Heart right ventricle (tissue), 16 donors: ENCODE data around the gene GOLPH3L. TPM values are rescaled to one million over a fixed set of nuclear protein-coding genes. Genes with fewer than 3 reads are reported as not detected.
"Not testable (repeated sequence)": the region's sequence is repeated elsewhere in the genome, so short reads cannot be mapped to it uniquely, and the experiment has no call there.

ENCODE experiments used
- ATAC-seq, 8 donors: fragments of 200-7000 bp; cut with Tn5 transposase; one replicate each; pipeline ENCODE4 v1.9.1; 2020; ENCODE audit warnings: mild to moderate bottlenecking in 8 of 8, moderate library complexity in 8 of 8, moderate number of reproducible peaks in 1 of 8
- DNase-seq, 2 donors: peaks; one replicate each; pipeline ENCODE4 v3.0.0-alpha.2; 2020
- H3K27ac ChIP-seq, 10 donors: fragments of 200-600 bp; sonication (generic) in 2 of 10; one replicate each; pipeline versions ENCODE4 v1.5.0 to v1.8.0; 2020 to 2022; ENCODE audit warnings: mild to moderate bottlenecking in 3 of 10
- H3K27me3 ChIP-seq, 7 donors: fragments of 200-600 bp; one replicate each; pipeline ENCODE4 v1.8.0; 2021 to 2022; ENCODE audit warnings: mild to moderate bottlenecking in 2 of 7
- H3K36me3 ChIP-seq, 9 donors: fragments of 200-600 bp; sonication (generic) in 1 of 9; one replicate each; pipeline versions ENCODE4 v1.5.0 to v1.8.0; 2020 to 2022; ENCODE audit warnings: mild to moderate bottlenecking in 2 of 9
- H3K4me1 ChIP-seq, 9 donors: fragments of 200-600 bp; sonication (generic) in 1 of 9; one replicate each; pipeline versions ENCODE4 v1.5.0 to v1.8.0; 2020 to 2022; ENCODE audit warnings: mild to moderate bottlenecking in 4 of 9
- H3K4me3 ChIP-seq, 10 donors: fragments of 200-600 bp; sonication (generic) in 2 of 10; one replicate each; pipeline versions ENCODE4 v1.5.0 to v1.8.0; 2020 to 2022; ENCODE audit warnings: mild to moderate bottlenecking in 7 of 10, moderate library complexity in 2 of 10
- H3K9me3 ChIP-seq, 11 donors: fragments of 200-600 bp in 10 of 11; sonication (generic) in 2 of 11; one replicate each; pipeline versions ENCODE4 v1.5.0 to v1.8.0; 2013 to 2022; ENCODE audit warnings: mild to moderate bottlenecking in 2 of 11, control low read depth in 1 of 11, moderate library complexity in 1 of 11
- WGBS, 2 donors: extraction: QIAGEN DNeasy Blood & Tissue Kit; methylation state at CpG; one replicate each; pipeline ENCODE4 v1.1.7; 2013; ENCODE audit warnings: inconsistent platforms in 1 of 2; 5-methylcytosine and 5-hydroxymethylcytosine counted together
- intact Hi-C, 10 donors: fragments of 100-400 bp; cut with DNase I; formaldehyde crosslinking; loops; one replicate each; pipeline versions ENCODE4 v1.11.1 to v1.14.2; 2022
- polyA plus RNA-seq, 2 donors: library from polyadenylated mRNA; stranded (reverse); fragments of 200-250 nt; gene quantifications; one replicate each; pipeline ENCODE4 v1.2.3, GENCODE V29; 2013
- total RNA-seq, 10 donors: library from RNA; stranded (reverse); fragmentation: NEBNext Ultra II Directional in 3 of 10; extraction: Animal tissue kit (Norgen Biotek cat#: 25700) in 3 of 10; gene quantifications; one replicate each; pipeline versions ENCODE4 v1.2.1 to v1.2.4, GENCODE V29; 2021 to 2023
- TF ChIP-seq, protein P1 (sequence below), 9 donors: fragments of 200-600 bp; sonication (generic) in 2 of 9; IDR thresholded peaks; one replicate each; pipeline versions ENCODE4 v1.5.0 to v1.8.0; 2021 to 2022; ENCODE audit warnings: antibody characterized with exemption in 9 of 9, mild to moderate bottlenecking in 5 of 9, moderate library complexity in 1 of 9
- donor health status: Arrhythmogenic right ventricular cardiomyopathy.
- donor health status: ischemic (EF 13 %, LVEDD 7.1; RV severe dilation, severe dysfunction).
- donor health status: healthy with polysubstance abuse.
- donor health status: DM: no; HTN: yes; CAD: no.
- donor health status: DM: no; HTN: no; CAD: no.
- donor health status: ischemic (EF 25% LVEDD 6.9; RV normal size, moderate dysfunction).
- donor health status: ischemic (EF 25% LVEDD 5.7; RV mildly dilated, moderate dysfunction).
- donor health status: healthy.
- donor health status: DM: yes; HTN: yes; CAD: no.
- donor health status: Ischemic cardiomyopathy.
- donor health status: ischemic (EF 35%, LVEDD 5.7; RV mildly dilated, moderate dysfunction).
- donor health status: nonischemic (EF 11% LVEDD 7.7; RV severe dilation, severe dysfunction).
- donor health status: DM: yes; HTN: yes; CAD: no.
- donor health status: PGD.
- donor health status: ischemic (EF 29% LVEDD 5.4; RV normal size, mild dysfunction).
- donor health status: nonischemic (EF 23%, LVEDD 6.1; RV moderate dilation, normal function).

The GOLPH3L gene
- total and polyA plus RNA-seq, 12 donors: 7.6 to 17.8 (median 15.0) TPM

DNA sequence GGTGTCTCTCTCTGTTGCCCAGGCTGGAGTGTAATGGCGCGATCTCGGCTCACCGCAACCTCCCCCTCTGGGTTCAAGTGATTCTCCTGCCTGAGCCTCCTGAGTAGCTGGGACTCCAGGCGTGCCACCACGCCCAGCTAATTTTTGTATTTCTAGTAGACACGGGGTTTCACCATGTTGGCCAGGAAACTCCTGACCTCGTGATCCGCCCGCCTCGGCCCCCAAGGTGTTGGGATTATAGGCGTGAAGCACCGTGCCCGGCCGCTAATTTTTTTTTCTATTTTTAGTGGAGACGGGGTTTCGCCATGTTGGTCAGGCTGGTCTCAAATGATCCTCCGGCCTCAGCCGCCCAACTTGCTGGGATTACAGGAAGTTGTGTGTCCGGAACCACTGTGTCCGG, 23.1 kb upstream of the GOLPH3L start:
- H3K4me1 ChIP-seq: no peaks in the 10 kb centered on the region
- no peak for DNase-seq
- TF ChIP-seq, protein P1, sequence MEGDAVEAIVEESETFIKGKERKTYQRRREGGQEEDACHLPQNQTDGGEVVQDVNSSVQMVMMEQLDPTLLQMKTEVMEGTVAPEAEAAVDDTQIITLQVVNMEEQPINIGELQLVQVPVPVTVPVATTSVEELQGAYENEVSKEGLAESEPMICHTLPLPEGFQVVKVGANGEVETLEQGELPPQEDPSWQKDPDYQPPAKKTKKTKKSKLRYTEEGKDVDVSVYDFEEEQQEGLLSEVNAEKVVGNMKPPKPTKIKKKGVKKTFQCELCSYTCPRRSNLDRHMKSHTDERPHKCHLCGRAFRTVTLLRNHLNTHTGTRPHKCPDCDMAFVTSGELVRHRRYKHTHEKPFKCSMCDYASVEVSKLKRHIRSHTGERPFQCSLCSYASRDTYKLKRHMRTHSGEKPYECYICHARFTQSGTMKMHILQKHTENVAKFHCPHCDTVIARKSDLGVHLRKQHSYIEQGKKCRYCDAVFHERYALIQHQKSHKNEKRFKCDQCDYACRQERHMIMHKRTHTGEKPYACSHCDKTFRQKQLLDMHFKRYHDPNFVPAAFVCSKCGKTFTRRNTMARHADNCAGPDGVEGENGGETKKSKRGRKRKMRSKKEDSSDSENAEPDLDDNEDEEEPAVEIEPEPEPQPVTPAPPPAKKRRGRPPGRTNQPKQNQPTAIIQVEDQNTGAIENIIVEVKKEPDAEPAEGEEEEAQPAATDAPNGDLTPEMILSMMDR (IDR thresholded peaks at IDR 0.05): no peak
- intact Hi-C loops: no loop called here
- H3K4me3 ChIP-seq: no peak overlapping the region
- H3K36me3 ChIP-seq: no peaks in the 10 kb centered on the region
- H3K27me3 ChIP-seq: no peaks in the 10 kb centered on the region
- ATAC-seq: no peak
- H3K27ac ChIP-seq: no peak overlapping the region
- WGBS, 2 donors: 94 to 95% methylated on average over 21 of the region's 21 CpGs
- H3K9me3 ChIP-seq: peaks cover 0 to 10% (median 0%) of the 10 kb centered on the region in 11 donors

- Histone ChIP-seq H3K9me3 (peaks cover 0 to 3% (median 0%) of the 10 kb centered on the region in 11 donors), H3K36me3 (no peaks in the 10 kb centered on the region), H3K27ac (no peak overlapping the region), H3K4me1 (no peaks in the 10 kb centered on the region), H3K27me3 (no peaks in the 10 kb centered on the region), H3K4me3 (no peak overlapping the region)
- ATAC-seq: no peak
- DNase-seq: no peak
- TF ChIP-seq, protein P1 (IDR thresholded peaks at IDR 0.05): no peak
- intact Hi-C loops: no loop called here
- 82 to 86% methylated on average over 11 of the region's 11 CpGs for WGBS, 2 donors
These were observed 21.4 kb upstream of the GOLPH3L start for GRCh38 chr1:150718225-150718891.

- WGBS, 2 donors: 70% methylated on average over 1 of the region's 1 CpG
- H3K4me1 ChIP-seq, H3K36me3 ChIP-seq, DNase-seq, H3K9me3 ChIP-seq, ATAC-seq, H3K27ac ChIP-seq, H3K4me3 ChIP-seq, H3K27me3 ChIP-seq: not testable (repeated sequence)
- intact Hi-C loops: loop anchor here in 1 of 10 donors (10.0 kb wide), 1 partner anchor 216 kb away; the partner anchor contains the start of gene SETDB1
These were observed 12.1 kb upstream of the GOLPH3L start for GRCh38 chr1:150709031-150709430.

- DNase-seq (no peak), ATAC-seq (no peak)
- 96 to 97% methylated on average over 2 of the region's 2 CpGs for WGBS, 2 donors
- no peak overlapping the region for H3K4me3 ChIP-seq
- H3K9me3 ChIP-seq: no peaks in the 10 kb centered on the region
- no peaks in the 10 kb centered on the region for H3K4me1 ChIP-seq
- no peaks in the 10 kb centered on the region for H3K27me3 ChIP-seq
- TF ChIP-seq, protein P1 (IDR thresholded peaks at IDR 0.05): no peak
- H3K36me3 ChIP-seq: no peaks in the 10 kb centered on the region
- intact Hi-C loops: loop anchor here in 1 of 10 donors (10.0 kb wide), 1 partner anchor 216 kb away; the partner anchor contains the start of gene SETDB1
- no peak overlapping the region for H3K27ac ChIP-seq
These were observed 11.6 kb upstream of the GOLPH3L start for GRCh38 chr1:150708595-150708994.

- Histone ChIP-seq H3K27me3 (no peaks in the 10 kb centered on the region), H3K36me3 (no peaks in the 10 kb centered on the region), H3K4me1 (no peaks in the 10 kb centered on the region), H3K4me3 (no peak overlapping the region), H3K9me3 (no peaks in the 10 kb centered on the region), H3K27ac (no peak overlapping the region)
- intact Hi-C loops: loop anchor here in 1 of 10 donors (10.0 kb wide), 1 partner anchor 219 kb away; the partner anchor contains the start of gene SETDB1
- ATAC-seq: no peak
- WGBS, 2 donors: 68 to 84% methylated on average over 1 of the region's 1 CpG
- TF ChIP-seq, protein P1 (IDR thresholded peaks at IDR 0.05): no peak
- DNase-seq: no peak
These were observed 9.1 kb upstream of the GOLPH3L start for GRCh38 chr1:150706091-150706490.
